IMR-90 (cell line): ENCODE data around the gene SPACDR. TPM values are rescaled to one million over a fixed set of nuclear protein-coding genes. Genes with fewer than 3 reads are reported as not detected.

Experiments used
- ATAC-seq: fragments of 200-7000 bp; cut with Tn5 transposase; 2 replicates; pipeline ENCODE4 v1.9.1; 2020; ENCODE audit warnings: low read depth, mild to moderate bottlenecking, moderate library complexity
- BruUV-seq: library from RNA; stranded (reverse); fragments of 400-500 nt; replicated peaks from 2 replicates; lab custom pipeline; 2021; lab: Mats Ljungman, UMichigan
- CTCF ChIA-PET: fragments of 300-600 bp; formaldehyde crosslinking; extraction: SDS; loops from one replicate; lab custom pipeline; 2021; ENCODE audit warnings: antibody characterized with exemption; lab: Yijun Ruan, JAX
- POLR2A ChIA-PET: fragments of 300-600 bp; sonication (Branson Sonifier 250); formaldehyde crosslinking; loops from one replicate; lab custom pipeline; 2022; ENCODE audit warnings: antibody characterized with exemption; ENCODE audit not compliant: unreplicated experiment; lab: Charles Lee
- DNase-seq: peaks from one replicate; pipeline ENCODE4 v3.0.0; 2013
- H2AFZ ChIP-seq: replicated peaks from 2 replicates; pipeline ENCODE3; 2013; ENCODE audit warnings: low read length, mild to moderate bottlenecking; ENCODE audit not compliant: poor library complexity
- H2AK5ac ChIP-seq: 2 replicates; pipeline ENCODE4 v1.6.1; 2013; ENCODE audit warnings: low read depth, low read length, inconsistent platforms
- H2AK9ac ChIP-seq: replicated peaks from 2 replicates; pipeline ENCODE3; 2013; ENCODE audit warnings: mild to moderate bottlenecking, low read depth, low read length, moderate library complexity; ENCODE audit not compliant: poor library complexity
- H2BK120ac ChIP-seq: 2 replicates; pipeline ENCODE4 v1.6.1; 2013; ENCODE audit warnings: low read depth, low read length, inconsistent platforms
- H2BK15ac ChIP-seq: 3 replicates; pipeline ENCODE4 v1.6.1; 2013; ENCODE audit warnings: low read depth, low read length, inconsistent platforms
- H2BK20ac ChIP-seq: 2 replicates; pipeline ENCODE4 v1.6.1; 2013; ENCODE audit warnings: low read depth, mild to moderate bottlenecking, inconsistent platforms, low read length, moderate library complexity
- H2BK5ac ChIP-seq: 2 replicates; pipeline ENCODE4 v1.6.1; 2013; ENCODE audit warnings: mild to moderate bottlenecking, low read depth, low read length, inconsistent platforms; ENCODE audit not compliant: poor library complexity, severe bottlenecking
- H3K14ac ChIP-seq: replicated peaks from 2 replicates; pipeline ENCODE4 v1.6.1; 2013; ENCODE audit warnings: low read depth, low read length, inconsistent platforms
- H3K18ac ChIP-seq: 2 replicates; pipeline ENCODE4 v1.6.1; 2013; ENCODE audit warnings: low read depth, low read length, control low read depth
- H3K23ac ChIP-seq: 2 replicates; pipeline ENCODE4 v1.6.1; 2013; ENCODE audit warnings: low read depth, low read length, inconsistent platforms
- H3K27ac ChIP-seq: 2 replicates; pipeline ENCODE4 v1.5.1; 2013; ENCODE audit warnings: mild to moderate bottlenecking, control low read depth, low read length; ENCODE audit not compliant: insufficient read depth
- H3K27me3 ChIP-seq: 2 replicates; pipeline ENCODE4 v1.6.1; 2013; ENCODE audit warnings: low read length; ENCODE audit not compliant: control insufficient read depth, insufficient read depth
- H3K36me3 ChIP-seq: 2 replicates; pipeline ENCODE4 v1.6.1; 2013; ENCODE audit warnings: low read length, mixed read lengths; ENCODE audit not compliant: control insufficient read depth, insufficient read depth
- H3K4ac ChIP-seq: 2 replicates; pipeline ENCODE4 v1.6.1; 2013; ENCODE audit warnings: low read depth, low read length, inconsistent platforms
- H3K4me1 ChIP-seq: 2 replicates; pipeline ENCODE4 v1.6.1; 2013; ENCODE audit warnings: low read length, mixed read lengths; ENCODE audit not compliant: control insufficient read depth, insufficient read depth
- H3K4me2 ChIP-seq: 2 replicates; pipeline ENCODE4 v1.6.1; 2013; ENCODE audit warnings: low read depth, mild to moderate bottlenecking, control low read depth, low read length, moderate library complexity
- H3K4me3 ChIP-seq: 2 replicates; pipeline ENCODE4 v1.5.1; 2013; ENCODE audit warnings: low read depth, mild to moderate bottlenecking, control low read depth, low read length, moderate library complexity; ENCODE audit not compliant: insufficient read depth
- H3K56ac ChIP-seq: 2 replicates; pipeline ENCODE4 v1.6.1; 2013; ENCODE audit warnings: low read length, inconsistent platforms; ENCODE audit not compliant: insufficient read depth; ENCODE audit errors: extremely low read depth
- H3K79me1 ChIP-seq, 2 experiments: 2 replicates each; pipeline ENCODE4 v1.6.1; 2013; ENCODE audit warnings: low read length in 2 of 2, inconsistent platforms in 1 of 2, low read depth in 1 of 2
- H3K9ac ChIP-seq: 2 replicates; pipeline ENCODE4 v1.6.1; 2013; ENCODE audit warnings: low read depth, low read length, control low read depth
- H3K9me1 ChIP-seq: 2 replicates; pipeline ENCODE4 v1.6.1; 2013; ENCODE audit warnings: low read length, inconsistent platforms; ENCODE audit not compliant: insufficient read depth
- H3K9me3 ChIP-seq: 2 replicates; pipeline ENCODE4 v1.6.1; 2013; ENCODE audit warnings: low read length; ENCODE audit not compliant: control insufficient read depth, insufficient read depth
- H4K20me1 ChIP-seq: 2 replicates; pipeline ENCODE4 v1.6.1; 2013; ENCODE audit warnings: low read length, inconsistent platforms; ENCODE audit not compliant: insufficient read depth
- H4K5ac ChIP-seq: 2 replicates; pipeline ENCODE4 v1.6.1; 2013; ENCODE audit warnings: mild to moderate bottlenecking, low read depth, low read length, control low read depth
- H4K8ac ChIP-seq, 2 experiments: 2 replicates each; pipeline ENCODE4 v1.6.1; 2013; ENCODE audit warnings: low read depth in 2 of 2, low read length in 2 of 2, control low read depth in 1 of 2, inconsistent platforms in 1 of 2
- H4K91ac ChIP-seq: 2 replicates; pipeline ENCODE4 v1.6.1; 2013; ENCODE audit warnings: low read depth, low read length, inconsistent platforms; ENCODE audit not compliant: insufficient read depth
- BHLHE40 ChIP-seq: fragments of 150-350 bp; IDR thresholded peaks from 2 replicates; pipeline ENCODE4 v1.6.1; 2016; ENCODE audit warnings: mild to moderate bottlenecking, low read depth, low read length
- CEBPB ChIP-seq: IDR thresholded peaks from 2 replicates; pipeline ENCODE4 v1.6.1; 2012; ENCODE audit warnings: low read depth, low read length, improper control_type of control experiment
- CHD1 ChIP-seq: IDR thresholded peaks from 2 replicates; pipeline ENCODE4 v1.6.1; 2012; ENCODE audit warnings: low read depth, low read length, improper control_type of control experiment
- FOS ChIP-seq: fragments of 150-350 bp; IDR thresholded peaks from 2 replicates; pipeline ENCODE4 v1.6.1; 2016; ENCODE audit warnings: low read depth, low read length
- MAFK ChIP-seq: IDR thresholded peaks from 2 replicates; pipeline ENCODE4 v1.6.1; 2012; ENCODE audit warnings: low read depth, low read length, improper control_type of control experiment
- MAZ ChIP-seq: IDR thresholded peaks from 2 replicates; pipeline ENCODE4 v1.6.1; 2012; ENCODE audit warnings: low read depth, mild to moderate bottlenecking, low read length, improper control_type of control experiment, moderate library complexity, borderline replicate concordance
- MXI1 ChIP-seq: IDR thresholded peaks from 2 replicates; pipeline ENCODE4 v1.6.1; 2012; ENCODE audit warnings: low read depth, mild to moderate bottlenecking, low read length, moderate library complexity, borderline replicate concordance
- NFE2L2 ChIP-seq: fragments of 150-350 bp; IDR thresholded peaks from 2 replicates; pipeline ENCODE4 v1.6.1; 2016; ENCODE audit warnings: low read depth, mild to moderate bottlenecking, low read length
- POLR2A ChIP-seq: IDR thresholded peaks from 2 replicates; pipeline ENCODE4 v1.6.1; 2012; ENCODE audit warnings: mild to moderate bottlenecking, low read depth, low read length
- SMC3 ChIP-seq: fragments of 150-350 bp; IDR thresholded peaks from 2 replicates; pipeline ENCODE4 v1.6.1; 2016; ENCODE audit warnings: low read depth, mild to moderate bottlenecking, antibody characterized with exemption, low read length, moderate library complexity
- WGBS, 2 experiments: methylation state at CpG; one replicate each; pipeline versions ENCODE4 v1.1.5 to v1.1.7; 2013; ENCODE audit warnings: missing lambda C conversion rate in 2 of 2; ENCODE audit not compliant: insufficient read length in 1 of 2; ENCODE audit errors: extremely low coverage in 2 of 2; 5-methylcytosine and 5-hydroxymethylcytosine counted together
- dilution Hi-C: fragments of 300-500 bp; cut with HindIII; formaldehyde crosslinking; loops from one replicate; pipeline ENCODE4 v1.14.3; 2018; ENCODE audit warnings: low sequenced_read_pairs; ENCODE audit not compliant: unreplicated experiment
- in situ Hi-C: fragments of 300-500 bp; cut with MboI; formaldehyde crosslinking; loops from 3 replicates; pipeline ENCODE4 v1.14.3; 2019; ENCODE audit warnings: low sequenced_read_pairs, inconsistent platforms, mixed read lengths
- intact Hi-C: fragments of 100-400 bp; cut with micrococcal nuclease; formaldehyde crosslinking; loops from 2 replicates; pipeline ENCODE4 v1.10.0; 2022
- polyA plus RNA-seq, 3 experiments: library from polyadenylated mRNA; depleted of rRNA; stranded (reverse); fragments of >200 nt; gene quantifications; 2 replicates each; pipeline ENCODE4 v1.2.3, GENCODE V29; 2012; ENCODE audit warnings: low replicate concordance in 1 of 3
- total RNA-seq: library from RNA; depleted of rRNA; stranded (reverse); fragments of >200 nt; gene quantifications from 2 replicates; pipeline ENCODE4 v1.2.3, GENCODE V29; 2012
- TF ChIP-seq, protein P1 (sequence below): fragments of 150-350 bp; IDR thresholded peaks from 2 replicates; pipeline ENCODE4 v1.6.1; 2017; ENCODE audit warnings: mild to moderate bottlenecking, antibody characterized with exemption, low read length, low read depth

Gene SPACDR
- total and polyA plus RNA-seq, 2 of the 4 experiments (the other 2 are of a cell fraction): 0.54 to 2.1 TPM

DNA sequence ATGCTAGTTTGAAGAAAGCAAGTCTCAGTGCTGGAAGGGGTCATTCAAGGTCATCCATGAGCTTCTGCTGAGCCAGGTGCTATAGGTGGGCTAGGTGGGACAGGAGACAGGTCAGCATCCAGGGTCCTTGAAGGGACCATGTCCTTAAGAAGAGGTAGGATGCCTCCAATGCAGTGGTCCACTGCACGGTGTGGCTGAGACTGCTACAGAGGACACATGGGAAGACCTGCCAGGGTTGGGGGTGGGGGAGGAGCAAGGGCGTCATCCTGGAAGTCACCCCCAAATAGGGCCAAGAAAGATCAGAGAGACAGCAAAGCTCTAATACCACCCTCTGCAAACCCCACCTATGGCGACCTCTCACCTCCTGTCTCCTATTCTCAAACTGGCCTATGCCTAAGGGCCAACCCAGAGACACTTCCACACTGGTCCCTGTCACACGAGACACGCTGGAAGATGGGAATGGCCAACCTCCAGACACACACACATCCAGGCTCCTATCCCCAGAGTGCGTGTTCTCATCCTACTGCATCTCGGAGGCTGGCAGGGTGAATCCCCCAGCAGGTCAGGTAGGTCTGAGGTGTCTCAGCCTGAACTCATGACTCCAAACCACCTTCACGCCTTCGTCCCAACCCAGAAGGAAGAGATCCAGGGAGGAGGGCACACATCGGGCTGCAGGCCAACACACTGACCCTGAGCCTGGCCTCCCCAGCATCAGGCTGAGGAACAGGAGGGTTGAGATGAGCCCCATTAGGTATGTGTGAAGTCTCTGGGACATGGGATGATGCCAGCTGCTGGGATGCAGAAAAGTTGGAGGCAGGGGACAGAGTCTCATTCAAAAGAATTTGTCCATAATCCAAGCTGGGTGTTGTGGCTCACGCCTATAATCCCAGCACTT, 22.2 kb downstream of the SPACDR start:
- H4K8ac ChIP-seq: peak overlapping the region in 1 of 2 experiments; percentile 16; a peak in 1 of 4 replicates
- H4K5ac ChIP-seq: no peak overlapping the region
- peak overlapping the region; percentile 80 for H3K4ac ChIP-seq
- H2AFZ ChIP-seq: peak overlapping the region; percentile 63
- no peak overlapping the region for H3K14ac ChIP-seq
- H3K56ac ChIP-seq: no peak overlapping the region
- H3K4me2 ChIP-seq: no peak overlapping the region
- no peaks in the 10 kb centered on the region for H4K20me1 ChIP-seq
- H2AK9ac ChIP-seq: peak overlapping the region; percentile 9
- H3K27me3 ChIP-seq: no peaks in the 10 kb centered on the region
- H2BK5ac ChIP-seq: peak overlapping the region; percentile 43
- peaks cover 27% of the 10 kb centered on the region for H3K4me1 ChIP-seq
- H3K4me3 ChIP-seq: no peak overlapping the region
- H3K9me3 ChIP-seq: no peaks in the 10 kb centered on the region
- H4K91ac ChIP-seq: peak overlapping the region; percentile 50
- dilution Hi-C loops (no loop called here), in situ Hi-C loops (loop anchor here (25.0 kb wide), 1 partner anchor 670 kb away; no protein-coding TSS in a partner anchor), intact Hi-C loops (no loop called here)
- ATAC-seq (no peak), DNase-seq (no peak)
- ChIA-PET POLR2A (no interaction called here), CTCF (no interaction called here)
- peaks cover 30% of the 10 kb centered on the region for H3K9me1 ChIP-seq
- H2BK20ac ChIP-seq: peak overlapping the region; percentile 83
- peak overlapping the region; percentile 38; the same call in 1 of the 2 replicates for H3K23ac ChIP-seq
- no TSS peak for BruUV-seq
- TF ChIP-seq SMC3: no peak
- no peak for TF ChIP-seq MAFK
- TF ChIP-seq MAZ: no peak
- TF ChIP-seq CEBPB: no peak
- no peak for TF ChIP-seq FOS
- TF ChIP-seq POLR2A: no peak
- no peak for TF ChIP-seq NFE2L2
- TF ChIP-seq BHLHE40: no peak
- TF ChIP-seq, protein P1, sequence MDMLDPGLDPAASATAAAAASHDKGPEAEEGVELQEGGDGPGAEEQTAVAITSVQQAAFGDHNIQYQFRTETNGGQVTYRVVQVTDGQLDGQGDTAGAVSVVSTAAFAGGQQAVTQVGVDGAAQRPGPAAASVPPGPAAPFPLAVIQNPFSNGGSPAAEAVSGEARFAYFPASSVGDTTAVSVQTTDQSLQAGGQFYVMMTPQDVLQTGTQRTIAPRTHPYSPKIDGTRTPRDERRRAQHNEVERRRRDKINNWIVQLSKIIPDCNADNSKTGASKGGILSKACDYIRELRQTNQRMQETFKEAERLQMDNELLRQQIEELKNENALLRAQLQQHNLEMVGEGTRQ: no peak
- TF ChIP-seq CHD1: no peak
- no peak for TF ChIP-seq MXI1
- H2BK120ac ChIP-seq: peak overlapping the region; percentile 54
- H3K36me3 ChIP-seq: no peaks in the 10 kb centered on the region
- no peak overlapping the region for H3K9ac ChIP-seq
- H3K18ac ChIP-seq: no peak overlapping the region
- peaks cover 0 to 10% of the 10 kb centered on the region in 2 experiments; a peak in 2 of 4 replicates for H3K79me1 ChIP-seq
- H2AK5ac ChIP-seq: peak overlapping the region; percentile 93
- 100% methylated on average over 3 of the region's 11 CpGs; no CpG with 5 or more reads in 1 of the 2 experiments for WGBS, 2 experiments
- H2BK15ac ChIP-seq: peak overlapping the region; percentile 76; the same call in 1 of the 3 replicates
- H3K27ac ChIP-seq: peak overlapping the region; percentile 41; the same call in 1 of the 2 replicates
